GM12878 (cell line): ENCODE measurements around the gene TUBB3. TPM values are rescaled to one million over a fixed set of nuclear protein-coding genes. Genes with fewer than 3 reads are reported as not detected.

ENCODE experiments used
- ATAC-seq: fragments of 200-7000 bp; cut with Tn5 transposase; 3 replicates; pipeline ENCODE4 v1.9.1; 2020; ENCODE audit warnings: mild to moderate bottlenecking, moderate library complexity
- BruUV-seq: library from RNA; stranded (reverse); fragments of 400-500 nt; replicated peaks from 2 replicates; lab custom pipeline; 2021; lab: Mats Ljungman, UMichigan
- CTCF ChIA-PET: fragments of 300-600 bp; sonication (Branson Sonifier 250); formaldehyde crosslinking; extraction: SDS; loops from one replicate; lab custom pipeline; 2021; ENCODE audit warnings: inconsistent platforms; lab: Yijun Ruan, JAX
- POLR2A ChIA-PET: fragments of 350-600 bp; formaldehyde crosslinking; extraction: SDS; loops from one replicate; lab custom pipeline; 2021; ENCODE audit warnings: inconsistent platforms; lab: Charles Lee
- RAD21 ChIA-PET: fragments of 300-600 bp; sonication (Branson Sonifier 250); formaldehyde crosslinking; loops from one replicate; lab custom pipeline; 2023; ENCODE audit warnings: antibody characterized with exemption; ENCODE audit not compliant: unreplicated experiment; lab: Charles Lee
- SMC1A ChIA-PET: fragments of 300-600 bp; sonication (Branson Sonifier 250); formaldehyde crosslinking; loops from one replicate; lab custom pipeline; 2023; ENCODE audit not compliant: unreplicated experiment, uncharacterized antibody; lab: Charles Lee
- DNase-seq: peaks from one replicate; pipeline ENCODE4 v3.0.0-alpha.2; 2011; ENCODE audit warnings: low read depth, low spot score
- FAIRE-seq: peaks from 3 replicates; lab custom pipeline; 2011; peaks lifted over from hg19 to GRCh38; lab: Jason Lieb, UNC
- H2AFZ ChIP-seq: 2 replicates; pipeline ENCODE4 v1.6.0; 2011; ENCODE audit warnings: low read depth, low read length, control low read depth; ENCODE audit not compliant: control insufficient read depth
- H3K27ac ChIP-seq: 2 replicates; pipeline ENCODE4 v1.5.1; 2011; ENCODE audit warnings: control low read depth; ENCODE audit not compliant: control insufficient read depth, insufficient read depth
- H3K27me3 ChIP-seq, 2 experiments: replicated peaks in 1 of 2; 2 replicates each; pipeline versions ENCODE4 v1.6.0 to v1.6.1; 2011; ENCODE audit warnings: low read length in 1 of 2; ENCODE audit not compliant: control insufficient read depth in 2 of 2, insufficient read depth in 2 of 2
- H3K36me3 ChIP-seq, 2 experiments: 2 replicates each; pipeline ENCODE4 v1.5.1; 2011; ENCODE audit warnings: low read length in 1 of 2; ENCODE audit not compliant: control insufficient read depth in 2 of 2, insufficient read depth in 2 of 2
- H3K4me1 ChIP-seq: 2 replicates; pipeline ENCODE4 v1.6.1; 2011; ENCODE audit warnings: mild to moderate bottlenecking, low read length, moderate library complexity, mixed read lengths; ENCODE audit not compliant: control insufficient read depth, insufficient read depth
- H3K4me2 ChIP-seq: 2 replicates; pipeline ENCODE4 v1.6.0; 2011; ENCODE audit warnings: control low read depth; ENCODE audit not compliant: control insufficient read depth, insufficient read depth
- H3K4me3 ChIP-seq: fragments of 200-600 bp; sonication (generic); 2 replicates; pipeline ENCODE4 v1.5.1; 2016
- H3K79me2 ChIP-seq: 2 replicates; pipeline ENCODE4 v1.6.0; 2011; ENCODE audit warnings: low read length; ENCODE audit not compliant: control insufficient read depth, insufficient read depth
- H3K9ac ChIP-seq: 2 replicates; pipeline ENCODE4 v1.8.0; 2011; ENCODE audit warnings: low read length, control low read depth, mixed read lengths; ENCODE audit not compliant: control insufficient read depth, insufficient read depth
- H3K9me3 ChIP-seq: replicated peaks from 3 replicates; pipeline ENCODE4 v1.5.1; 2011; ENCODE audit warnings: mild to moderate bottlenecking, low read length; ENCODE audit not compliant: control insufficient read depth, insufficient read depth
- H4K20me1 ChIP-seq: 2 replicates; pipeline ENCODE4 v1.6.0; 2011; ENCODE audit not compliant: control insufficient read depth, insufficient read depth
- CHD4 ChIP-seq: fragments of 200-600 bp; sonication (generic); IDR thresholded peaks from 2 replicates; pipeline ENCODE4 v1.6.1; 2016; ENCODE audit warnings: mild to moderate bottlenecking
- GATAD2B ChIP-seq: fragments of 450-650 bp; conservative IDR thresholded peaks from 2 replicates; pipeline ENCODE4 v1.6.1; 2017; ENCODE audit warnings: low read depth, mild to moderate bottlenecking, moderate library complexity
- HCFC1 ChIP-seq: fragments of 150-350 bp; IDR thresholded peaks from 2 replicates; pipeline ENCODE4 v1.6.1; 2014; ENCODE audit warnings: low read length
- IKZF2 ChIP-seq, 2 experiments: fragments of 450-650 bp; IDR thresholded peaks; 2 replicates each; pipeline ENCODE4 v1.6.1; 2017; ENCODE audit warnings: mild to moderate bottlenecking in 2 of 2, moderate library complexity in 2 of 2
- KAT2A ChIP-seq: conservative IDR thresholded peaks from 2 replicates; pipeline ENCODE4 v1.6.1; 2011; ENCODE audit warnings: low read depth, low read length; ENCODE audit not compliant: control insufficient read depth
- MAX ChIP-seq: IDR thresholded peaks from 2 replicates; pipeline ENCODE4 v1.6.1; 2012; ENCODE audit warnings: low read depth, low read length, improper control_type of control experiment
- MYC ChIP-seq: IDR thresholded peaks from 2 replicates; pipeline ENCODE4 v1.6.1; 2011; ENCODE audit warnings: mild to moderate bottlenecking, low read length, moderate library complexity, inconsistent platforms; ENCODE audit not compliant: insufficient read depth, insufficient replicate concordance, insufficient read length, severe bottlenecking
- NBN ChIP-seq: fragments of 450-650 bp; IDR thresholded peaks from 2 replicates; pipeline ENCODE4 v1.6.1; 2016
- PML ChIP-seq: IDR thresholded peaks from 2 replicates; pipeline ENCODE4 v1.6.1; 2012; ENCODE audit warnings: low read length, inconsistent platforms
- RUNX3 ChIP-seq: IDR thresholded peaks from 2 replicates; pipeline ENCODE4 v1.6.1; 2012; ENCODE audit warnings: low read length, inconsistent platforms
- SMAD1 ChIP-seq: fragments of 450-650 bp; IDR thresholded peaks from 2 replicates; pipeline ENCODE4 v1.6.1; 2018; ENCODE audit warnings: mild to moderate bottlenecking, low read depth; ENCODE audit not compliant: partially characterized antibody
- SMAD5 ChIP-seq: IDR thresholded peaks from 2 replicates; pipeline ENCODE4 v1.6.1; 2016; ENCODE audit warnings: antibody characterized with exemption, low read depth
- SMARCA5 ChIP-seq: fragments of 450-650 bp; IDR thresholded peaks from 2 replicates; pipeline ENCODE4 v1.6.1; 2017; ENCODE audit warnings: mild to moderate bottlenecking
- SUZ12 ChIP-seq: fragments of 200-600 bp; sonication (generic); IDR thresholded peaks from one replicate; pipeline ENCODE4 v1.6.1; 2018; ENCODE audit warnings: antibody characterized with exemption, mild to moderate bottlenecking; ENCODE audit not compliant: unreplicated experiment
- TBL1XR1 ChIP-seq: IDR thresholded peaks from 2 replicates; pipeline ENCODE4 v1.6.1; 2012; ENCODE audit warnings: low read depth, low read length, improper control_type of control experiment
- YY1 ChIP-seq: IDR thresholded peaks from 2 replicates; pipeline ENCODE4 v1.6.1; 2011; ENCODE audit warnings: low read depth, mild to moderate bottlenecking, low read length
- WGBS: methylation state at CpG from one replicate; pipeline ENCODE4 v1.1.6; 2016; ENCODE audit warnings: low lambda C conversion rate; ENCODE audit not compliant: insufficient replicate concordance, insufficient coverage; ENCODE audit errors: missing lambda C conversion rate; 5-methylcytosine and 5-hydroxymethylcytosine counted together
- in situ Hi-C: fragments of 300-500 bp; cut with MboI; formaldehyde crosslinking; loops from 9 replicates; pipeline ENCODE4 v1.14.3; 2018; ENCODE audit warnings: mixed read lengths
- intact Hi-C: fragments of 100-400 bp; cut with micrococcal nuclease; formaldehyde crosslinking; loops from one replicate; pipeline ENCODE4 v1.14.2; 2022; ENCODE audit not compliant: unreplicated experiment
- polyA plus RNA-seq, 11 experiments: library from polyadenylated mRNA; depleted of rRNA in 4 of 11; unstranded in 6 of 11; stranded (reverse) in 5 of 11; fragments of >200 nt; fragmentation: Nextera tagmentation in 4 of 11; fragmentation: Illumina TruSeq in 1 of 11; extraction: Ambion mirVana in 4 of 11; extraction: Trizol in 1 of 11; gene quantifications; 1 replicate in 1 of 11; 2 replicates in 10 of 11; pipeline versions ENCODE4 v1.2.1 to v1.2.3, GENCODE V29; 2011 to 2016; ENCODE audit warnings: inconsistent platforms in 2 of 11, missing spikeins in 2 of 11, low read depth in 1 of 11
- total RNA-seq, 4 experiments: library from RNA; depleted of rRNA in 3 of 4; stranded (reverse); fragments of >200 nt in 3 of 4; fragmentation: Illumina TruSeq in 1 of 4; extraction: Trizol in 1 of 4; gene quantifications; 2 replicates each; pipeline versions ENCODE4 v1.2.1 to v1.2.3, GENCODE V29; 2013 to 2021
- TF ChIP-seq, protein P1 (sequence below): fragments of 450-650 bp; IDR thresholded peaks from 2 replicates; pipeline ENCODE4 v1.6.1; 2018; ENCODE audit warnings: borderline replicate concordance, mild to moderate bottlenecking; ENCODE audit not compliant: partially characterized antibody
- TF ChIP-seq, protein P2 (sequence below): fragments of 150-350 bp; IDR thresholded peaks from 2 replicates; pipeline ENCODE4 v1.6.1; 2016; ENCODE audit warnings: low read depth, low read length

The TUBB3 gene
- total and polyA plus RNA-seq, 10 of the 15 experiments (the other 5 are each of a cell fraction or from before 2014, with no cell fraction given): 0.09 to 2.5 (median 0.58) TPM; not detected in 1

GRCh38 chr16:89956505-89957215 is 33.5 kb downstream of the TUBB3 start (continued):
- TF ChIP-seq RUNX3 (no peak), HCFC1 (no peak)
- TF ChIP-seq, protein P1, sequence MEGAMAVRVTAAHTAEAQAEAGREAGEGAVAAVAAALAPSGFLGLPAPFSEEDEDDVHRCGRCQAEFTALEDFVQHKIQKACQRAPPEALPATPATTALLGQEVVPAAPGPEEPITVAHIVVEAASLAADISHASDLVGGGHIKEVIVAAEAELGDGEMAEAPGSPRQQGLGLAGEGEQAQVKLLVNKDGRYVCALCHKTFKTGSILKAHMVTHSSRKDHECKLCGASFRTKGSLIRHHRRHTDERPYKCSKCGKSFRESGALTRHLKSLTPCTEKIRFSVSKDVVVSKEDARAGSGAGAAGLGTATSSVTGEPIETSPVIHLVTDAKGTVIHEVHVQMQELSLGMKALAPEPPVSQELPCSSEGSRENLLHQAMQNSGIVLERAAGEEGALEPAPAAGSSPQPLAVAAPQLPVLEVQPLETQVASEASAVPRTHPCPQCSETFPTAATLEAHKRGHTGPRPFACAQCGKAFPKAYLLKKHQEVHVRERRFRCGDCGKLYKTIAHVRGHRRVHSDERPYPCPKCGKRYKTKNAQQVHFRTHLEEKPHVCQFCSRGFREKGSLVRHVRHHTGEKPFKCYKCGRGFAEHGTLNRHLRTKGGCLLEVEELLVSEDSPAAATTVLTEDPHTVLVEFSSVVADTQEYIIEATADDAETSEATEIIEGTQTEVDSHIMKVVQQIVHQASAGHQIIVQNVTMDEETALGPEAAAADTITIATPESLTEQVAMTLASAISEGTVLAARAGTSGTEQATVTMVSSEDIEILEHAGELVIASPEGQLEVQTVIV: no peak
- TF ChIP-seq, all 136 proteins: peak for 0

GRCh38 chr16:89957216-89957785 is 34.2 kb downstream of the TUBB3 start:
- Histone ChIP-seq H2AFZ (no peak overlapping the region), H4K20me1 (no peaks in the 10 kb centered on the region), H3K79me2 (no peaks in the 10 kb centered on the region), H3K27ac (no peak overlapping the region), H3K9me3 (no peaks in the 10 kb centered on the region), H3K4me1 (peaks cover 31% of the 10 kb centered on the region), H3K4me3 (no peak overlapping the region), H3K9ac (no peak overlapping the region), H3K36me3 (peaks cover 0 to 5% of the 10 kb centered on the region in 2 experiments), H3K27me3 (no peaks in the 10 kb centered on the region), H3K4me2 (no peak overlapping the region)
- in situ Hi-C loops: no loop called here
- ChIA-PET POLR2A (no interaction called here), CTCF (no interaction called here), RAD21 (no interaction called here), SMC1A (no interaction called here)
- ATAC-seq: no peak
- no peak for FAIRE-seq
- BruUV-seq: no TSS peak
- WGBS: 88% methylated on average over 21 of the region's 23 CpGs
- intact Hi-C loops: no loop called here
- DNase-seq: no peak
- no peak for TF ChIP-seq SMARCA5
- TF ChIP-seq TBL1XR1: no peak
- TF ChIP-seq GATAD2B: no peak
- TF ChIP-seq MYC: no peak
- TF ChIP-seq, protein P2, sequence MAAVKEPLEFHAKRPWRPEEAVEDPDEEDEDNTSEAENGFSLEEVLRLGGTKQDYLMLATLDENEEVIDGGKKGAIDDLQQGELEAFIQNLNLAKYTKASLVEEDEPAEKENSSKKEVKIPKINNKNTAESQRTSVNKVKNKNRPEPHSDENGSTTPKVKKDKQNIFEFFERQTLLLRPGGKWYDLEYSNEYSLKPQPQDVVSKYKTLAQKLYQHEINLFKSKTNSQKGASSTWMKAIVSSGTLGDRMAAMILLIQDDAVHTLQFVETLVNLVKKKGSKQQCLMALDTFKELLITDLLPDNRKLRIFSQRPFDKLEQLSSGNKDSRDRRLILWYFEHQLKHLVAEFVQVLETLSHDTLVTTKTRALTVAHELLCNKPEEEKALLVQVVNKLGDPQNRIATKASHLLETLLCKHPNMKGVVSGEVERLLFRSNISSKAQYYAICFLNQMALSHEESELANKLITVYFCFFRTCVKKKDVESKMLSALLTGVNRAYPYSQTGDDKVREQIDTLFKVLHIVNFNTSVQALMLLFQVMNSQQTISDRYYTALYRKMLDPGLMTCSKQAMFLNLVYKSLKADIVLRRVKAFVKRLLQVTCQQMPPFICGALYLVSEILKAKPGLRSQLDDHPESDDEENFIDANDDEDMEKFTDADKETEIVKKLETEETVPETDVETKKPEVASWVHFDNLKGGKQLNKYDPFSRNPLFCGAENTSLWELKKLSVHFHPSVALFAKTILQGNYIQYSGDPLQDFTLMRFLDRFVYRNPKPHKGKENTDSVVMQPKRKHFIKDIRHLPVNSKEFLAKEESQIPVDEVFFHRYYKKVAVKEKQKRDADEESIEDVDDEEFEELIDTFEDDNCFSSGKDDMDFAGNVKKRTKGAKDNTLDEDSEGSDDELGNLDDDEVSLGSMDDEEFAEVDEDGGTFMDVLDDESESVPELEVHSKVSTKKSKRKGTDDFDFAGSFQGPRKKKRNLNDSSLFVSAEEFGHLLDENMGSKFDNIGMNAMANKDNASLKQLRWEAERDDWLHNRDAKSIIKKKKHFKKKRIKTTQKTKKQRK: no peak
- no peak for TF ChIP-seq IKZF2 (IDR thresholded peaks at IDR 0.05)
- no peak for TF ChIP-seq SMAD5
- TF ChIP-seq PML: no peak
- no peak for TF ChIP-seq CHD4
- no peak for TF ChIP-seq SUZ12
- no peak for TF ChIP-seq KAT2A
- no peak for TF ChIP-seq YY1
- no peak for TF ChIP-seq MAX
- no peak for TF ChIP-seq NBN
- no peak for TF ChIP-seq SMAD1
